MCF 10A (cell line): Measurements from ENCODE around the gene TMEM259. TPM values are rescaled to one million over a fixed set of nuclear protein-coding genes. Genes with fewer than 3 reads are reported as not detected.

Experiments
- BruUV-seq: library from RNA; stranded (reverse); fragments of 400-500 nt; replicated peaks from 2 replicates; lab custom pipeline; 2021; lab: Mats Ljungman, UMichigan
- CTCF ChIA-PET: fragments of 300-600 bp; sonication (Branson Sonifier 250); formaldehyde crosslinking; extraction: SDS; loops from one replicate; lab custom pipeline; 2021; ENCODE audit warnings: antibody characterized with exemption, inconsistent platforms; lab: Yijun Ruan, JAX
- POLR2A ChIA-PET: fragments of 300-600, 350-650 bp; sonication (Branson Sonifier 250); formaldehyde crosslinking; extraction: SDS; loops from one replicate; lab custom pipeline; 2020; ENCODE audit warnings: antibody characterized with exemption, inconsistent platforms; lab: Yijun Ruan, JAX
- DNase-seq: peaks from one replicate; pipeline ENCODE4 v3.0.0-alpha.2; 2018; ENCODE audit not compliant: unreplicated experiment
- H3K27ac Mint-ChIP-seq: one replicate; pipeline ENCODE4 v1.8.0; 2022; ENCODE audit warnings: mild to moderate bottlenecking, low read depth, mixed read lengths; ENCODE audit not compliant: unreplicated experiment
- H3K27me3 Mint-ChIP-seq: one replicate; pipeline ENCODE4 v1.8.0; 2022; ENCODE audit warnings: mixed read lengths; ENCODE audit not compliant: insufficient read depth, unreplicated experiment
- H3K36me3 Mint-ChIP-seq: one replicate; pipeline ENCODE4 v1.8.0; 2022; ENCODE audit warnings: mild to moderate bottlenecking, moderate library complexity, mixed read lengths; ENCODE audit not compliant: insufficient read depth, unreplicated experiment
- H3K4me1 Mint-ChIP-seq: one replicate; pipeline ENCODE4 v1.8.0; 2022; ENCODE audit warnings: mixed read lengths; ENCODE audit not compliant: insufficient read depth, unreplicated experiment
- H3K4me3 Mint-ChIP-seq: one replicate; pipeline ENCODE4 v1.8.0; 2022; ENCODE audit warnings: mild to moderate bottlenecking, moderate library complexity, mixed read lengths; ENCODE audit not compliant: unreplicated experiment
- H3K9me3 Mint-ChIP-seq: one replicate; pipeline ENCODE4 v1.8.0; 2022; ENCODE audit warnings: mixed read lengths; ENCODE audit not compliant: unreplicated experiment
- intact Hi-C: fragments of 100-400 bp; cut with micrococcal nuclease; formaldehyde crosslinking; loops from 2 replicates; pipeline ENCODE4 v1.14.1; 2022
- total RNA-seq: library from RNA; stranded (reverse); gene quantifications from 2 replicates; pipeline ENCODE4 v1.2.3, GENCODE V29; 2022
- TF ChIP-seq, protein P1 (sequence below): fragments of 200-600 bp; IDR thresholded peaks from one replicate; pipeline ENCODE4 v1.8.0; 2022; ENCODE audit warnings: antibody characterized with exemption, mild to moderate bottlenecking; ENCODE audit not compliant: unreplicated experiment

The TMEM259 gene
- total RNA-seq, 1 experiment from 2014 or later, result 130 TPM

DNA sequence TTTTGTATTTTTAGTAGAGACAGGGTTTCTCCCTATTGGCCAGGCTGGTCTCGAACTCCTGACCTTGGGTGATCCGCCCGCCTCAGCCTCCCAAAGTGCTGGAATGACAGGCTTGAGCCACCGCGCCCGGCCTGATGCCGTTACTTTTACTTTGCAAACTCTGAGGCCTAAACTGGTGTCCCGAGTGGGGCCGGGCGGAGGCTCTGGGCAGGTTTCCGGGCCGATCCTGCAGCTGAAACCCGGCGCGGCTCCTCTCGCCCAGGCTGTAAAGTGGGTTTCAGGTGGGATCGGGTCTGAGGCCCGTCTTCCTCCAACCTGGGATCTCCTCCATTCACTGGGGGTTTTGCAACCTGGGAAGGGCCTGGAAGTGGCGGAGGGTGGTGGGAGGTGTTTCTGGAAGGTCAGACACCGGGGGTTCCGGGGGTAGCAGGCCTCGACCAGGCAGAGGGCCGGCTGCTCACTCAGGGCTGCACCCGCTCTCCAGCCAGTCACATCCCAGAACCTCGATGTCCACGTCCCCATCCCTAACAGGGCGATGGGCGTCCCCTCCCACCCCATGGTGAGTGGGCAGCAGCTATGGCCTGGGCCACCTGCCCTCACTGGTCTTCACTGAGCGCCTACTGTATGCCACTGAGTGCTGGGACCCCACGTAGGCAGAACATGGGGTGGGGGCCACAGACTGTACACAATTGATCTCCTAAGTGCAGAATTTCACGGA lies 58.1 kb downstream of the TMEM259 start:
- Mint-ChIP-seq H3K36me3 (peaks cover 40% of the 10 kb centered on the region), H3K9me3 (no peaks in the 10 kb centered on the region), H3K27ac (no peak overlapping the region), H3K27me3 (no peaks in the 10 kb centered on the region), H3K4me3 (no peak overlapping the region), H3K4me1 (peaks cover 16% of the 10 kb centered on the region)
- TF ChIP-seq, protein P1, sequence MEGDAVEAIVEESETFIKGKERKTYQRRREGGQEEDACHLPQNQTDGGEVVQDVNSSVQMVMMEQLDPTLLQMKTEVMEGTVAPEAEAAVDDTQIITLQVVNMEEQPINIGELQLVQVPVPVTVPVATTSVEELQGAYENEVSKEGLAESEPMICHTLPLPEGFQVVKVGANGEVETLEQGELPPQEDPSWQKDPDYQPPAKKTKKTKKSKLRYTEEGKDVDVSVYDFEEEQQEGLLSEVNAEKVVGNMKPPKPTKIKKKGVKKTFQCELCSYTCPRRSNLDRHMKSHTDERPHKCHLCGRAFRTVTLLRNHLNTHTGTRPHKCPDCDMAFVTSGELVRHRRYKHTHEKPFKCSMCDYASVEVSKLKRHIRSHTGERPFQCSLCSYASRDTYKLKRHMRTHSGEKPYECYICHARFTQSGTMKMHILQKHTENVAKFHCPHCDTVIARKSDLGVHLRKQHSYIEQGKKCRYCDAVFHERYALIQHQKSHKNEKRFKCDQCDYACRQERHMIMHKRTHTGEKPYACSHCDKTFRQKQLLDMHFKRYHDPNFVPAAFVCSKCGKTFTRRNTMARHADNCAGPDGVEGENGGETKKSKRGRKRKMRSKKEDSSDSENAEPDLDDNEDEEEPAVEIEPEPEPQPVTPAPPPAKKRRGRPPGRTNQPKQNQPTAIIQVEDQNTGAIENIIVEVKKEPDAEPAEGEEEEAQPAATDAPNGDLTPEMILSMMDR, result no peak
- no TSS peak for BruUV-seq
- no peak for DNase-seq
- CTCF ChIA-PET, result interaction anchor here (0.6 to 1.2 kb wide), 5 partner anchors 19 to 443 kb away, joined by 3 to 8 read pairs (median 3); no protein-coding TSS in a partner anchor
- POLR2A ChIA-PET, result no interaction called here
- intact Hi-C loops, result no loop called here

GRCh38 chr19:961866-962620 lies 58.9 kb downstream of the TMEM259 start:
- Mint-ChIP-seq H3K27ac (no peak overlapping the region), H3K27me3 (no peaks in the 10 kb centered on the region), H3K36me3 (peaks cover 32% of the 10 kb centered on the region), H3K4me3 (no peak overlapping the region), H3K4me1 (peaks cover 16% of the 10 kb centered on the region), H3K9me3 (no peaks in the 10 kb centered on the region)
- intact Hi-C loops, result no loop called here
- no TSS peak for BruUV-seq
- ChIA-PET CTCF (interaction anchor here (0.6 to 1.2 kb wide), 5 partner anchors 20 to 444 kb away, joined by 3 to 8 read pairs (median 3); no protein-coding TSS in a partner anchor), POLR2A (no interaction called here)
- TF ChIP-seq, protein P1, result no peak
- peak; percentile 36 for DNase-seq

GRCh38 chr19:960601-960938 lies 60.4 kb downstream of the TMEM259 start:
- no peaks in the 10 kb centered on the region for H3K9me3 Mint-ChIP-seq
- peaks cover 16% of the 10 kb centered on the region for H3K4me1 Mint-ChIP-seq
- no peak overlapping the region for H3K4me3 Mint-ChIP-seq
- intact Hi-C loops, result no loop called here
- TF ChIP-seq, protein P1, result no peak
- H3K27ac Mint-ChIP-seq, result no peak overlapping the region
- no peak for DNase-seq
- ChIA-PET POLR2A (no interaction called here), CTCF (no interaction called here)
- H3K27me3 Mint-ChIP-seq, result no peaks in the 10 kb centered on the region
- no TSS peak for BruUV-seq
- peaks cover 18% of the 10 kb centered on the region for H3K36me3 Mint-ChIP-seq

DNA sequence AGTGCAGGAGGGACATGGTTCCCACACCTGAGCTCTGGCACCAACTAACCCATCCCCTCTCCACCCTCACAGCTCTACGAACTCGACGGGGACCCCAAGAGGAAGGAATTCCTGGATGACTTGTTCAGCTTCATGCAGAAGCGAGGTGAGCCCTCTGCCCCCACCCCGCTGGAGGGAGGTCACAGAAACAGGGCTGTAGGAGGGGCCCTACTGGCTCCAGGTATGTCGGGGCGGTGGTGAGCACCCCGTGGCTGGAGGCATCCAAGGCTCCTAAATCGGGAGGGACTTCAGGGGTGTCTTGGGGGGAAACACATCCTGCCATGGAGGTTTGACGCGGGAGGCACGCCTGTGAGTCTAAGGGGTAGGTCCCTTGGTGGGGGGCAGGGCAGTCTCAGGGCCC lies 60.9 kb downstream of the TMEM259 start:
- TF ChIP-seq, protein P1, result no peak
- intact Hi-C loops, result no loop called here

More for the DNA sequence above, 60.9 kb downstream of the TMEM259 start:
- no peak overlapping the region for H3K27ac Mint-ChIP-seq
- no peaks in the 10 kb centered on the region for H3K27me3 Mint-ChIP-seq
- CTCF ChIA-PET, result interaction anchor here (0.9 kb wide), 1 partner anchor 22 kb away, joined by 3 read pairs; no protein-coding TSS in a partner anchor
- peaks cover 14% of the 10 kb centered on the region for H3K36me3 Mint-ChIP-seq
- H3K9me3 Mint-ChIP-seq, result no peaks in the 10 kb centered on the region
- no peak for DNase-seq
- BruUV-seq, result no TSS peak
- POLR2A ChIA-PET, result interaction anchor here (0.7 kb wide), 1 partner anchor 176 kb away, joined by 3 read pairs; no protein-coding TSS in a partner anchor
- no peak overlapping the region for H3K4me3 Mint-ChIP-seq
- peaks cover 16% of the 10 kb centered on the region for H3K4me1 Mint-ChIP-seq
